Keratinocyte (primary cell): Measurements from ENCODE around the gene RPS16.

Source experiments
- EZH2 ChIP-seq: IDR thresholded peaks from one replicate; pipeline ENCODE4 v1.6.1; 2012; ENCODE audit warnings: inconsistent platforms, mild to moderate bottlenecking, low read length, moderate library complexity
- TF ChIP-seq, protein P1 (sequence below), 3 experiments: IDR thresholded peaks in 1 of 3; conservative IDR thresholded peaks in 1 of 3; optimal IDR thresholded peaks in 1 of 3; 2 replicates in 2 of 3; 3 replicates in 1 of 3; pipeline versions ENCODE3 to v1.5.1; 2011; ENCODE audit warnings: low read length in 3 of 3, mild to moderate bottlenecking in 3 of 3, moderate library complexity in 2 of 3, control low read depth in 1 of 3, inconsistent platforms in 1 of 3; ENCODE audit not compliant: insufficient read depth in 2 of 3; ENCODE audit errors: extremely low read depth in 1 of 3

DNA sequence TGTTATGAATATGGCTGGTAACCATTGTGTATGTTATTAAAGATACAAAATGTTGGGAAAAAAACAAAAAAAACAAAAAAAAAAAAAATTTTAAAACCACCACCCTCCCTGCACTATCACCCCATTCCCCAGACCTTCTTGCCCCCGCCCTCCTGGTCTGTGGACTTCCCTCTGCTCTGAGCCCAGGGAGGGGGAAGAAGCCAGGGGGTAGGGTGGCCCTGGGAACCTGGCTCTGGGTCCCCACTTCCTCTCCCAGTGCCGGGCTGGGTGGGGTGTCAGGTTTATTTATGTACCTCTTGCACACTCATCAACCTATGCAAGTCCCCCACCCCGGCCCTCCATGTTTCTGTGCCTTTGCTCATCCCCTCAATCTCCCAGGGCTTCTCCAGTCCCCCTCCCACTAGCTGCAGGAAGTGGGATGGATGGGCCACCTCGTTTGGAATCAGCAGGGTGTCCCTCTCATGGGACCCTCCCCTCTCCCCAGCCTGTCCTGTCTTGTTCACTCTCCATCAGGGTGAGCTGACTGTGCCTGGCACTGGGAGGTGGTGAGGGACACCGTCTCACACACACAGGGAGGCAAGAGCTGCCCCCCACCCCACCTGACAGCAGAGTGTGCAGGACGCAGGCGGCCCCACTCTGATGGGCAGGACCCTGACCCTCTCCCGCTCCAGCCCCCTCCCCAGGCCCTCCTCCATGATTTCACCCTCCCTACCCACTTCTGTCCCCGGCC, 50.7 kb downstream of the RPS16 start:
- TF ChIP-seq EZH2, result no peak
- TF ChIP-seq, protein P1, sequence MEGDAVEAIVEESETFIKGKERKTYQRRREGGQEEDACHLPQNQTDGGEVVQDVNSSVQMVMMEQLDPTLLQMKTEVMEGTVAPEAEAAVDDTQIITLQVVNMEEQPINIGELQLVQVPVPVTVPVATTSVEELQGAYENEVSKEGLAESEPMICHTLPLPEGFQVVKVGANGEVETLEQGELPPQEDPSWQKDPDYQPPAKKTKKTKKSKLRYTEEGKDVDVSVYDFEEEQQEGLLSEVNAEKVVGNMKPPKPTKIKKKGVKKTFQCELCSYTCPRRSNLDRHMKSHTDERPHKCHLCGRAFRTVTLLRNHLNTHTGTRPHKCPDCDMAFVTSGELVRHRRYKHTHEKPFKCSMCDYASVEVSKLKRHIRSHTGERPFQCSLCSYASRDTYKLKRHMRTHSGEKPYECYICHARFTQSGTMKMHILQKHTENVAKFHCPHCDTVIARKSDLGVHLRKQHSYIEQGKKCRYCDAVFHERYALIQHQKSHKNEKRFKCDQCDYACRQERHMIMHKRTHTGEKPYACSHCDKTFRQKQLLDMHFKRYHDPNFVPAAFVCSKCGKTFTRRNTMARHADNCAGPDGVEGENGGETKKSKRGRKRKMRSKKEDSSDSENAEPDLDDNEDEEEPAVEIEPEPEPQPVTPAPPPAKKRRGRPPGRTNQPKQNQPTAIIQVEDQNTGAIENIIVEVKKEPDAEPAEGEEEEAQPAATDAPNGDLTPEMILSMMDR (optimal IDR thresholded peaks at IDR 0.05 in 1 of 3, IDR thresholded peaks at IDR 0.05 in 1 of 3, conservative IDR thresholded peaks at IDR 0.05 in 1 of 3; ENCODE audit: extremely low read depth in 1 of 3, insufficient read depth in 2 of 3, low read length in 3 of 3), result no peak
